WTC11 (cell line): ENCODE measurements around the gene CGNL1.

ENCODE experiments used
- NFYB ChIP-seq: sonication (generic); formaldehyde crosslinking; conservative IDR thresholded peaks from 2 replicates; pipeline ENCODE4 v1.8.0; 2022; ENCODE audit warnings: low read depth, missing genetic modification reagents
- NR2C2 ChIP-seq: sonication (generic); formaldehyde crosslinking; IDR thresholded peaks from 2 replicates; pipeline ENCODE4 v1.8.0; 2022; ENCODE audit warnings: mild to moderate bottlenecking, missing genetic modification reagents
- RELA ChIP-seq: sonication (generic); formaldehyde crosslinking; IDR thresholded peaks from 2 replicates; pipeline ENCODE4 v1.8.1; 2022; ENCODE audit warnings: missing genetic modification reagents, mild to moderate bottlenecking, borderline replicate concordance
- SOX15 ChIP-seq: fragments of 250-450 bp; sonication (Bioruptor Pico); IDR thresholded peaks from 2 replicates; pipeline ENCODE4 v1.9.0; 2021; ENCODE audit warnings: mild to moderate bottlenecking
- ZNF423 ChIP-seq: fragments of 250-450 bp; sonication (Bioruptor Pico); IDR thresholded peaks from 2 replicates; pipeline ENCODE4 v2.1.2; 2022; ENCODE audit warnings: mild to moderate bottlenecking, moderate library complexity
- TF ChIP-seq, protein P1 (sequence below): fragments of 200-600 bp; IDR thresholded peaks from 2 replicates; pipeline ENCODE4 v1.8.0; 2022; ENCODE audit warnings: antibody characterized with exemption
- TF ChIP-seq, protein P2 (sequence below): sonication (generic); formaldehyde crosslinking; IDR thresholded peaks from 2 replicates; pipeline ENCODE4 v1.8.0; 2022; ENCODE audit warnings: mild to moderate bottlenecking, missing genetic modification reagents
- TF ChIP-seq, protein P3 (sequence below): sonication (generic); formaldehyde crosslinking; IDR thresholded peaks from 2 replicates; pipeline ENCODE4 v1.8.0; 2023; ENCODE audit warnings: missing genetic modification reagents, mild to moderate bottlenecking, borderline replicate concordance
- TF ChIP-seq, protein P4 (sequence below): fragments of 250-450 bp; sonication (Bioruptor Pico); IDR thresholded peaks from 2 replicates; pipeline ENCODE4 v1.9.0; 2021; ENCODE audit warnings: mild to moderate bottlenecking
- TF ChIP-seq, protein P5 (sequence below): sonication (generic); formaldehyde crosslinking; IDR thresholded peaks from 2 replicates; pipeline ENCODE4 v1.8.1; 2023; ENCODE audit warnings: mild to moderate bottlenecking, moderate library complexity, missing genetic modification reagents
- TF ChIP-seq, protein P6 (sequence below): sonication (generic); formaldehyde crosslinking; IDR thresholded peaks from 2 replicates; pipeline ENCODE4 v1.8.1; 2023; ENCODE audit warnings: mild to moderate bottlenecking, missing genetic modification reagents
- TF ChIP-seq, protein P7 (sequence below): fragments of 250-450 bp; sonication (Bioruptor Pico); conservative IDR thresholded peaks from 2 replicates; pipeline ENCODE4 v1.9.0; 2021; ENCODE audit warnings: mild to moderate bottlenecking
- TF ChIP-seq, protein P8 (sequence below): sonication (generic); formaldehyde crosslinking; IDR thresholded peaks from 2 replicates; pipeline ENCODE4 v1.8.1; 2023; ENCODE audit warnings: mild to moderate bottlenecking, missing genetic modification reagents, moderate library complexity
- TF ChIP-seq, protein P9 (sequence below): sonication (generic); formaldehyde crosslinking; IDR thresholded peaks from 2 replicates; pipeline ENCODE4 v1.8.1; 2023; ENCODE audit warnings: mild to moderate bottlenecking, missing genetic modification reagents, moderate library complexity

DNA sequence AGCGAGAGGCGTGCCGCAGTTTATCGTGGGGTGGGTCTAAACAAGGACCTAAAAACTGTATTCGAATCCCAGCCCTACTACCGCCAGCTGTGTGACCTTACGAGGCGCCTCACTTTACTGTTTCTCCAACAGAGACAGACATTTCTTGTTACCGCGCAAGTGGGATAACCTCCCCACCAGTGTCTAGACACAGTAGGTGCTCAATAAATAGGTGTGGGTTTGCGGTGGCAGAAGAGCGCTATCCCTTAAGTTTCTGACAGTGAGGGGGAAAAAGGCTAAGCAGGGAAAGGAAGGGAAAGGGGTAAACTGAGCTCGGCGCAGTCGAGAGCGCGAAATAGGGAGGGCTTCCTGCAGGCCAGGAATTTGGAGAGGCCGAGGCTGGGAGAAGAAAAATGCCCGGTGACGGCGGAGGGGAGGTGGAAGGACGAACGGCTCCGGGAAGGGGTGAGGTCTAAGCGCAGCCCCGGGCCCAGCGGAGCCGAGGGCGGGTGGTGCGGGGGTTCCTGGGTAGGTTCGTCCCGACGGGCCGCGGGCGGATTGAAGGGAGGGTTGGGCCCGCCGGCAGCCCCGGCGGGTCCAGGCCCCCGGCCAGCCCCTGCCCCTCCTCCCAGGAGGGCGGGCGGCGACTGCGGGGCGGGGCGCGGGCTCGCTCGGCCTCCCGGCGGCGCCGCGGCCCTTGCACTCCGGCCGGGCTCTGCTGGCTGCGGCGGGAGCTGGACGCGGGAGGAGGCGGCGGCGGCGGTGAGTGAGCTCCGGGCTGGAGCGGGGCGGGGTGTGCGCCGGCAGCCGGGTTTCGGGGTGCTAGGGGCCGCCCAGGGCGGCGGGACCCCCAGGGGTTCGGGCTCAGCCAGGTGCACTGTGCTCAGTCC, at the start of gene CGNL1:
- TF ChIP-seq, protein P1, sequence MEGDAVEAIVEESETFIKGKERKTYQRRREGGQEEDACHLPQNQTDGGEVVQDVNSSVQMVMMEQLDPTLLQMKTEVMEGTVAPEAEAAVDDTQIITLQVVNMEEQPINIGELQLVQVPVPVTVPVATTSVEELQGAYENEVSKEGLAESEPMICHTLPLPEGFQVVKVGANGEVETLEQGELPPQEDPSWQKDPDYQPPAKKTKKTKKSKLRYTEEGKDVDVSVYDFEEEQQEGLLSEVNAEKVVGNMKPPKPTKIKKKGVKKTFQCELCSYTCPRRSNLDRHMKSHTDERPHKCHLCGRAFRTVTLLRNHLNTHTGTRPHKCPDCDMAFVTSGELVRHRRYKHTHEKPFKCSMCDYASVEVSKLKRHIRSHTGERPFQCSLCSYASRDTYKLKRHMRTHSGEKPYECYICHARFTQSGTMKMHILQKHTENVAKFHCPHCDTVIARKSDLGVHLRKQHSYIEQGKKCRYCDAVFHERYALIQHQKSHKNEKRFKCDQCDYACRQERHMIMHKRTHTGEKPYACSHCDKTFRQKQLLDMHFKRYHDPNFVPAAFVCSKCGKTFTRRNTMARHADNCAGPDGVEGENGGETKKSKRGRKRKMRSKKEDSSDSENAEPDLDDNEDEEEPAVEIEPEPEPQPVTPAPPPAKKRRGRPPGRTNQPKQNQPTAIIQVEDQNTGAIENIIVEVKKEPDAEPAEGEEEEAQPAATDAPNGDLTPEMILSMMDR = no peak
- TF ChIP-seq RELA (CRISPR knock-in tag) (no peak), NR2C2 (CRISPR knock-in tag) (no peak), SOX15 (no peak), ZNF423 (CRISPR knock-in tag) (no peak), NFYB (CRISPR knock-in tag) (no peak)
- TF ChIP-seq, protein P2, sequence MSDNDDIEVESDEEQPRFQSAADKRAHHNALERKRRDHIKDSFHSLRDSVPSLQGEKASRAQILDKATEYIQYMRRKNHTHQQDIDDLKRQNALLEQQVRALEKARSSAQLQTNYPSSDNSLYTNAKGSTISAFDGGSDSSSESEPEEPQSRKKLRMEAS (CRISPR knock-in tag) = no peak
- TF ChIP-seq, protein P3, sequence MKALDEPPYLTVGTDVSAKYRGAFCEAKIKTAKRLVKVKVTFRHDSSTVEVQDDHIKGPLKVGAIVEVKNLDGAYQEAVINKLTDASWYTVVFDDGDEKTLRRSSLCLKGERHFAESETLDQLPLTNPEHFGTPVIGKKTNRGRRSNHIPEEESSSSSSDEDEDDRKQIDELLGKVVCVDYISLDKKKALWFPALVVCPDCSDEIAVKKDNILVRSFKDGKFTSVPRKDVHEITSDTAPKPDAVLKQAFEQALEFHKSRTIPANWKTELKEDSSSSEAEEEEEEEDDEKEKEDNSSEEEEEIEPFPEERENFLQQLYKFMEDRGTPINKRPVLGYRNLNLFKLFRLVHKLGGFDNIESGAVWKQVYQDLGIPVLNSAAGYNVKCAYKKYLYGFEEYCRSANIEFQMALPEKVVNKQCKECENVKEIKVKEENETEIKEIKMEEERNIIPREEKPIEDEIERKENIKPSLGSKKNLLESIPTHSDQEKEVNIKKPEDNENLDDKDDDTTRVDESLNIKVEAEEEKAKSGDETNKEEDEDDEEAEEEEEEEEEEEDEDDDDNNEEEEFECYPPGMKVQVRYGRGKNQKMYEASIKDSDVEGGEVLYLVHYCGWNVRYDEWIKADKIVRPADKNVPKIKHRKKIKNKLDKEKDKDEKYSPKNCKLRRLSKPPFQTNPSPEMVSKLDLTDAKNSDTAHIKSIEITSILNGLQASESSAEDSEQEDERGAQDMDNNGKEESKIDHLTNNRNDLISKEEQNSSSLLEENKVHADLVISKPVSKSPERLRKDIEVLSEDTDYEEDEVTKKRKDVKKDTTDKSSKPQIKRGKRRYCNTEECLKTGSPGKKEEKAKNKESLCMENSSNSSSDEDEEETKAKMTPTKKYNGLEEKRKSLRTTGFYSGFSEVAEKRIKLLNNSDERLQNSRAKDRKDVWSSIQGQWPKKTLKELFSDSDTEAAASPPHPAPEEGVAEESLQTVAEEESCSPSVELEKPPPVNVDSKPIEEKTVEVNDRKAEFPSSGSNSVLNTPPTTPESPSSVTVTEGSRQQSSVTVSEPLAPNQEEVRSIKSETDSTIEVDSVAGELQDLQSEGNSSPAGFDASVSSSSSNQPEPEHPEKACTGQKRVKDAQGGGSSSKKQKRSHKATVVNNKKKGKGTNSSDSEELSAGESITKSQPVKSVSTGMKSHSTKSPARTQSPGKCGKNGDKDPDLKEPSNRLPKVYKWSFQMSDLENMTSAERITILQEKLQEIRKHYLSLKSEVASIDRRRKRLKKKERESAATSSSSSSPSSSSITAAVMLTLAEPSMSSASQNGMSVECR (CRISPR knock-in tag) = no peak
- TF ChIP-seq, protein P4, sequence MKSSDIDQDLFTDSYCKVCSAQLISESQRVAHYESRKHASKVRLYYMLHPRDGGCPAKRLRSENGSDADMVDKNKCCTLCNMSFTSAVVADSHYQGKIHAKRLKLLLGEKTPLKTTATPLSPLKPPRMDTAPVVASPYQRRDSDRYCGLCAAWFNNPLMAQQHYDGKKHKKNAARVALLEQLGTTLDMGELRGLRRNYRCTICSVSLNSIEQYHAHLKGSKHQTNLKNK = no peak
- TF ChIP-seq, protein P5, sequence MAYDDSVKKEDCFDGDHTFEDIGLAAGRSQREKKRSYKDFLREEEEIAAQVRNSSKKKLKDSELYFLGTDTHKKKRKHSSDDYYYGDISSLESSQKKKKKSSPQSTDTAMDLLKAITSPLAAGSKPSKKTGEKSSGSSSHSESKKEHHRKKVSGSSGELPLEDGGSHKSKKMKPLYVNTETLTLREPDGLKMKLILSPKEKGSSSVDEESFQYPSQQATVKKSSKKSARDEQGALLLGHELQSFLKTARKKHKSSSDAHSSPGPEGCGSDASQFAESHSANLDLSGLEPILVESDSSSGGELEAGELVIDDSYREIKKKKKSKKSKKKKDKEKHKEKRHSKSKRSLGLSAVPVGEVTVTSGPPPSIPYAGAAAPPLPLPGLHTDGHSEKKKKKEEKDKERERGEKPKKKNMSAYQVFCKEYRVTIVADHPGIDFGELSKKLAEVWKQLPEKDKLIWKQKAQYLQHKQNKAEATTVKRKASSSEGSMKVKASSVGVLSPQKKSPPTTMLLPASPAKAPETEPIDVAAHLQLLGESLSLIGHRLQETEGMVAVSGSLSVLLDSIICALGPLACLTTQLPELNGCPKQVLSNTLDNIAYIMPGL = 0 out of 2 replicates have a peak, but pooled peaks have one; percentile 25
- TF ChIP-seq, protein P6, sequence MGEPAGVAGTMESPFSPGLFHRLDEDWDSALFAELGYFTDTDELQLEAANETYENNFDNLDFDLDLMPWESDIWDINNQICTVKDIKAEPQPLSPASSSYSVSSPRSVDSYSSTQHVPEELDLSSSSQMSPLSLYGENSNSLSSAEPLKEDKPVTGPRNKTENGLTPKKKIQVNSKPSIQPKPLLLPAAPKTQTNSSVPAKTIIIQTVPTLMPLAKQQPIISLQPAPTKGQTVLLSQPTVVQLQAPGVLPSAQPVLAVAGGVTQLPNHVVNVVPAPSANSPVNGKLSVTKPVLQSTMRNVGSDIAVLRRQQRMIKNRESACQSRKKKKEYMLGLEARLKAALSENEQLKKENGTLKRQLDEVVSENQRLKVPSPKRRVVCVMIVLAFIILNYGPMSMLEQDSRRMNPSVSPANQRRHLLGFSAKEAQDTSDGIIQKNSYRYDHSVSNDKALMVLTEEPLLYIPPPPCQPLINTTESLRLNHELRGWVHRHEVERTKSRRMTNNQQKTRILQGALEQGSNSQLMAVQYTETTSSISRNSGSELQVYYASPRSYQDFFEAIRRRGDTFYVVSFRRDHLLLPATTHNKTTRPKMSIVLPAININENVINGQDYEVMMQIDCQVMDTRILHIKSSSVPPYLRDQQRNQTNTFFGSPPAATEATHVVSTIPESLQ (CRISPR knock-in tag) = no peak
- TF ChIP-seq, protein P7, sequence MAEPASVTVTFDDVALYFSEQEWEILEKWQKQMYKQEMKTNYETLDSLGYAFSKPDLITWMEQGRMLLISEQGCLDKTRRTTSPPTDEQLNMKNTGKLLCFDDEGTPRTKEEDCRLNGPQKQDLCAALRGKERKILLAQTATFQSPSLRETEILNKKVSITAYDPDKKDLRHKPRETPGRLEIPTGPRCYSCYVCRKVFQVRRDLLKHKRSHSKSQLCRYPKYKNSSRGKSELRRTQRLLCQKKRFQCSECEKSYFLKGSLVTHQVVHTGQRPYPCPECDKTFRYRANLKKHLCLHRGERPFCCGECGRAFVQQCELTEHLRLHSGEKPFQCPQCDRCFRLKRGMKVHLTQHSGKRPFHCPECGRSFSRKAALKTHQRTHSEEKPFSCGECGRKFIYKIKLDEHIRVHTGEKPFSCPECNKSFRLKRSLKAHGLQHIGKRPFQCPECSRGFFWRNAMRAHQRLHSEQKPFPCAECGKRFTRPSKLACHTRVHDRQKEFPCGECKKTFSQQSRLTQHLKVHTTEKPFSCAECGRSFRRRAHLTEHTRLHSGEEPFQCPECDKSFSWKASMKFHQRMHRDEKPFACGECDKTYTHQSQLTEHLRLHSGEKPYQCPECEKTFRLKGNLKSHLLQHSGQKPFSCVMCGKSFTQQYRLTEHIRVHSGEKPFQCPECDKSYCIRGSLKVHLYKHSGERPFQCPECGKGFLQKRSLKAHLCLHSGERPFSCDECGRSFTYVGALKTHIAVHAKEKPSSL (CRISPR knock-in tag) = no peak
- TF ChIP-seq, protein P8, sequence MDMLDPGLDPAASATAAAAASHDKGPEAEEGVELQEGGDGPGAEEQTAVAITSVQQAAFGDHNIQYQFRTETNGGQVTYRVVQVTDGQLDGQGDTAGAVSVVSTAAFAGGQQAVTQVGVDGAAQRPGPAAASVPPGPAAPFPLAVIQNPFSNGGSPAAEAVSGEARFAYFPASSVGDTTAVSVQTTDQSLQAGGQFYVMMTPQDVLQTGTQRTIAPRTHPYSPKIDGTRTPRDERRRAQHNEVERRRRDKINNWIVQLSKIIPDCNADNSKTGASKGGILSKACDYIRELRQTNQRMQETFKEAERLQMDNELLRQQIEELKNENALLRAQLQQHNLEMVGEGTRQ (CRISPR knock-in tag) = no peak; the same call in 1 of the 2 replicates
- TF ChIP-seq, protein P9, sequence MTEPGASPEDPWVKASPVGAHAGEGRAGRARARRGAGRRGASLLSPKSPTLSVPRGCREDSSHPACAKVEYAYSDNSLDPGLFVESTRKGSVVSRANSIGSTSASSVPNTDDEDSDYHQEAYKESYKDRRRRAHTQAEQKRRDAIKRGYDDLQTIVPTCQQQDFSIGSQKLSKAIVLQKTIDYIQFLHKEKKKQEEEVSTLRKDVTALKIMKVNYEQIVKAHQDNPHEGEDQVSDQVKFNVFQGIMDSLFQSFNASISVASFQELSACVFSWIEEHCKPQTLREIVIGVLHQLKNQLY (CRISPR knock-in tag) = no peak
